ENCODE data around the gene PDZRN3. TPM values are rescaled to one million over a fixed set of nuclear protein-coding genes. Genes with fewer than 3 reads are reported as not detected.
A peak's percentile ranks its signal among the peaks of the same experiment; 100 is the strongest.

The PDZRN3 gene
- total and polyA plus RNA-seq, 8 donors: 4.5 to 10.9 (median 7.4) TPM

DNA sequence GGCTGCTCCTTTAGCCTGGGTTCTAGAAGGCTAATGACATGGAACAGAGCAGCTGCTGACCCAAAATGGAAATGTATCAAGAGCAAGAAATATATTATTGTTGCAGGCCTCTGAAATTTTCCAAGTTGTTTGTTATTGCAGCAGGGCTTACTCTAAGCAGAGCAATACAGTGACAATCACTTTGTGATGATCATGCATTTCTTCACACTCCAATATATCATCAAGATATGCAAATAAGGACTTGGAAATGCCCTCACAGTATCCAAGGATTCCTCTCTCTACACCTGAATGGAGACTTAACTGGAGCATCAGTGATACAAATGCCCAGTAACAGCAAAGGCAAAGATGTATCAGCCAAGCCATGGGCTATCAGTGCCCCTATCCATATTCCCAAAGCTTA lies 89.6 kb downstream of the PDZRN3 start:
- Histone ChIP-seq H3K9me3 (no peaks in the 10 kb centered on the region), H3K4me1 (no peaks in the 10 kb centered on the region), H3K27me3 (no peaks in the 10 kb centered on the region), H3K27ac (no peak overlapping the region), H3K4me3 (no peak overlapping the region), H3K36me3 (no peaks in the 10 kb centered on the region)
- DNase-seq: no peak
- no peak for FAIRE-seq
- intact Hi-C loops (cut with DNase I): no loop called here
- TF ChIP-seq, protein P1, sequence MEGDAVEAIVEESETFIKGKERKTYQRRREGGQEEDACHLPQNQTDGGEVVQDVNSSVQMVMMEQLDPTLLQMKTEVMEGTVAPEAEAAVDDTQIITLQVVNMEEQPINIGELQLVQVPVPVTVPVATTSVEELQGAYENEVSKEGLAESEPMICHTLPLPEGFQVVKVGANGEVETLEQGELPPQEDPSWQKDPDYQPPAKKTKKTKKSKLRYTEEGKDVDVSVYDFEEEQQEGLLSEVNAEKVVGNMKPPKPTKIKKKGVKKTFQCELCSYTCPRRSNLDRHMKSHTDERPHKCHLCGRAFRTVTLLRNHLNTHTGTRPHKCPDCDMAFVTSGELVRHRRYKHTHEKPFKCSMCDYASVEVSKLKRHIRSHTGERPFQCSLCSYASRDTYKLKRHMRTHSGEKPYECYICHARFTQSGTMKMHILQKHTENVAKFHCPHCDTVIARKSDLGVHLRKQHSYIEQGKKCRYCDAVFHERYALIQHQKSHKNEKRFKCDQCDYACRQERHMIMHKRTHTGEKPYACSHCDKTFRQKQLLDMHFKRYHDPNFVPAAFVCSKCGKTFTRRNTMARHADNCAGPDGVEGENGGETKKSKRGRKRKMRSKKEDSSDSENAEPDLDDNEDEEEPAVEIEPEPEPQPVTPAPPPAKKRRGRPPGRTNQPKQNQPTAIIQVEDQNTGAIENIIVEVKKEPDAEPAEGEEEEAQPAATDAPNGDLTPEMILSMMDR (IDR thresholded peaks at IDR 0.05): no peak
- no peak for ATAC-seq

DNA sequence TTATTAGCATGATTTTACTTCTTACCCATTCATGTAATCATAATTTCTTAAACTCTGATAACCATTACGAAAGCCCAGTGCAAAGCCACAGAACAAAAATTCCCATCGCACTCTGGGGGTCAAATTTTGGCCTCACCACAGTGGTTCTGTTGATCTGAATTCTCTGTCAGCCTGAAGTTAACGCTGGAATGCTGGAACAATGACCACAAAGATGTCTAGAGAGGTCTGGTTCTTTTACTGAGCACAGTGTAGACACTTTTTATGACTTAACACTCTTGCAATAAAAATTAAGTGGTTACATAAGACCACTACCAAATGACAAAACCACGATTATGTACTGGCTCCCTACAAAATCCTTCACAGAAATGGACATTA lies 94.7 kb downstream of the PDZRN3 start:
- Histone ChIP-seq H3K4me3 (no peak overlapping the region), H3K4me1 (no peaks in the 10 kb centered on the region), H3K27me3 (no peaks in the 10 kb centered on the region), H3K27ac (no peak overlapping the region), H3K9me3 (no peaks in the 10 kb centered on the region), H3K36me3 (no peaks in the 10 kb centered on the region)
- no peak for FAIRE-seq
- intact Hi-C loops (cut with DNase I): no loop called here
- no peak for DNase-seq
- TF ChIP-seq, protein P1 (IDR thresholded peaks at IDR 0.05): no peak
- peak in 1 of 4 donors; percentile 45 for ATAC-seq
- WGBS, 2 donors: 81 to 82% methylated on average over 4 of the region's 4 CpGs

DNA sequence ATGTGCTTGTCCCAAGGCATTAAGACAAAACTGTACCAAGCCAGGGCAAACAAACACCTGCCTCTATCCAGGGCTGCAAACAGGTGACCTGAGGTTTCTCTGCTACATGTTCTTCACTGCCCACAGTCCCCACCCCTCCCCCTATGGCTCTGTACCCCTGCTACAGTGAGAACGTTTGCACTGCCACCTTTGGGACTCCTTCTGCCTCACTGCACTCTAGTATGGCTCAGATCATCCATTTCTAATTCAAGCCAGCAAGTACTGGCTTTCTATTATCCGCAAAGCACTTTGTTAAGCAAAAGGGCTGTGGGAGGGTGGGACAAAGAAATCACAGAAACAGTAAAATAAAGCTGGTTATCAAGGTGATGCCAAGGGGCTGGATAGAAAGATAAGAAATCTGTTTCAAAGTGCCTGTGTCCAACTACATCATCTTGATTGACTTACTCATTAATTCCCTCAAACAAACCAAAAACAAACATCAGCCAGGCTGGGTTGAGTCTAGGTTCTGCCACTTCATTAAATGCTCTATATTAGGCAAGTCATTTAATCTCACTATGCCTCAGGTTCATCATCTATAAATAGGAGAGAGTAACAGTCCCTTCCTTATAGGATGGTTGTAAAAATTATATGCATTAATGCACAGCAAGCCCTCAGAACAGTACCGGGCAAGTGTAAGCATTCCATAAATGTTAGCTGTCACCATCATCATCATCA lies 95.3 kb downstream of the PDZRN3 start:
- Histone ChIP-seq H3K4me1 (no peaks in the 10 kb centered on the region), H3K27ac (no peak overlapping the region), H3K36me3 (no peaks in the 10 kb centered on the region), H3K4me3 (no peak overlapping the region), H3K27me3 (no peaks in the 10 kb centered on the region), H3K9me3 (no peaks in the 10 kb centered on the region)
- ATAC-seq (peak in 2 of 4 donors; percentile 65 to 67), DNase-seq (no peak), FAIRE-seq (no peak)
- WGBS, 2 donors: 64 to 71% methylated on average over 3 of the region's 3 CpGs
- TF ChIP-seq, protein P1 (IDR thresholded peaks at IDR 0.05): no peak
- intact Hi-C loops (cut with DNase I): no loop called here

DNA sequence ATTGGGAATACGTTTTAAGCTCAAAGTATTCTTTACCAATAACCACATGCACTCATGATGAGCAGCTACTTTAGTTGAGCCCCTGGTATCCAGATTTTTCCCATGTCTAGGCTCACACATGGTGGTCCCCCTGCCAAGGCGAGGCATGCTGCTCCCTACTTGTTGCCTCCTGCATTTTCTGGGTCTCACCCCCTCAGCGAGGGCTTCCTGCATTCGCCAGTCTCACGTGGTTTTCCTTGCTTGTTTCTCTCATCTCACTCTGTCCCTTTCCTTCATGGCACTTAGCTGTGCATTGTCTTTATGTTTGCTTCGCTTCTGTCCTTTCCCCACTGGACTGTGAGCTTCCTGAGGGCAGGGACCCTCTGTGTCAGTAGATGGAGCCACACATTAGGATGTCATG lies 99.2 kb downstream of the PDZRN3 start:
- intact Hi-C loops (cut with DNase I): no loop called here
- Histone ChIP-seq H3K4me3 (no peak overlapping the region), H3K4me1 (no peaks in the 10 kb centered on the region), H3K9me3 (no peaks in the 10 kb centered on the region), H3K27ac (no peak overlapping the region), H3K27me3 (no peaks in the 10 kb centered on the region), H3K36me3 (no peaks in the 10 kb centered on the region)
- FAIRE-seq (no peak), DNase-seq (no peak), ATAC-seq (no peak)
- TF ChIP-seq, protein P1 (IDR thresholded peaks at IDR 0.05): no peak
- 88 to 90% methylated on average over 6 of the region's 6 CpGs for WGBS, 2 donors

DNA sequence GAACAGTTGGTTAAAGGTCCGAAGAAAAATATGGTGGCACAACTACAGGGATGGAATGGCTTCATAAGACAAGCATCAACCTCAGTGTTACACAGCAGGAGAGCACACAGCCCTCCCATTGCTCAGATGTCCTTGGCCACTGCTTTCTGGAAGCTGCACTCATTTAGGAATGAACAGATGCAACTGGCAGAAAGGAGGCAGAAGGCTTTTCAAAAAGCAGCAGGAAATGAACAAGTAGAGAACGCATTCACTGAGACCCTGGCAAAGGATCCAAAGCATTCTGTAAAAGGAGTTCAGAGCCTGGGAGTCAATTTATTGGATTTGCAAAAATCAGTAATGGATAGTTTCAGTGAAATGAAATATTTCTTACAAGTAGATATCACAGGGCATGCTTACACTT lies 101.1 kb downstream of the PDZRN3 start:
- H3K9me3 ChIP-seq: no peaks in the 10 kb centered on the region
- no peaks in the 10 kb centered on the region for H3K4me1 ChIP-seq
- TF ChIP-seq, protein P1 (IDR thresholded peaks at IDR 0.05): no peak
- H3K27ac ChIP-seq: no peak overlapping the region
- ATAC-seq: no peak
- DNase-seq: no peak
- no peaks in the 10 kb centered on the region for H3K27me3 ChIP-seq
- no peak for FAIRE-seq
- no peaks in the 10 kb centered on the region for H3K36me3 ChIP-seq
- intact Hi-C loops (cut with DNase I): no loop called here
- no peak overlapping the region for H3K4me3 ChIP-seq
- 80 to 90% methylated on average over 2 of the region's 2 CpGs for WGBS, 2 donors

Measured in pancreas (tissue), 10 donors.